ENCODE measurements around the gene ZKSCAN4. TPM values are rescaled to one million over a fixed set of nuclear protein-coding genes. Genes with fewer than 3 reads are reported as not detected.

Gene ZKSCAN4
- total and polyA plus RNA-seq, 8 donors, result under 0.01 to 6.4 (median 2.3) TPM

DNA sequence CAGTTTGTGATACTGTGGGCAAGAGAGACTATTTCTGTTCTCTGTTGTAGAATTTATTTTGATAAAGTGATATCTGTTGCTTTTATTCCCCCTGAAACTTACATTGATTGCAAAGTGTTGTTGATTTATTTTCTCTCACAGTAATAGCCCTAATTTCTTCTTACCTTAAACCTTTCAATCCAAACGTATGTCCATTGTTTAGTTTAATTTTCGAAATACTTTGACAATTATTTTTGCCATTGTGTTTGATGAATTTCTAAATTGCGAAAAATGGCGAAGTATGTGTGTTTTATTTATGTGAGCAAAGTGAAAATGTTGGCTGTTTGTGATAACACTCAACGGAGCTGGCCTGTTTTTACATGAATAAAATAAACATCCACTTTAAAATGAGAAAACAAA is 14.5 kb upstream of the ZKSCAN4 start:
- Histone ChIP-seq H3K27me3 (no peaks in the 10 kb centered on the region), H3K9me3 (no peaks in the 10 kb centered on the region), H3K4me1 (peaks cover 8 to 31% (median 20%) of the 10 kb centered on the region in 4 donors), H3K4me3 (peak overlapping the region; percentile 65 to 80 (median 72)), H3K36me3 (peaks cover 0 to 3% (median 0%) of the 10 kb centered on the region in 4 donors), H3K27ac (peak overlapping the region in 4 of 5 donors; percentile 72 to 91 (median 86))
- intact Hi-C loops (cut with DNase I; ENCODE audit: low total_unique reads), result no loop called here
- WGBS, 5 donors, result 4 to 11% (median 6%) methylated on average over 5 of the region's 5 CpGs
- TF ChIP-seq EP300 (IDR thresholded peaks at IDR 0.05) (no peak), POLR2AphosphoS5 (IDR thresholded peaks at IDR 0.05) (no peak), POLR2A (IDR thresholded peaks at IDR 0.05) (no peak)
- TF ChIP-seq, protein P1, sequence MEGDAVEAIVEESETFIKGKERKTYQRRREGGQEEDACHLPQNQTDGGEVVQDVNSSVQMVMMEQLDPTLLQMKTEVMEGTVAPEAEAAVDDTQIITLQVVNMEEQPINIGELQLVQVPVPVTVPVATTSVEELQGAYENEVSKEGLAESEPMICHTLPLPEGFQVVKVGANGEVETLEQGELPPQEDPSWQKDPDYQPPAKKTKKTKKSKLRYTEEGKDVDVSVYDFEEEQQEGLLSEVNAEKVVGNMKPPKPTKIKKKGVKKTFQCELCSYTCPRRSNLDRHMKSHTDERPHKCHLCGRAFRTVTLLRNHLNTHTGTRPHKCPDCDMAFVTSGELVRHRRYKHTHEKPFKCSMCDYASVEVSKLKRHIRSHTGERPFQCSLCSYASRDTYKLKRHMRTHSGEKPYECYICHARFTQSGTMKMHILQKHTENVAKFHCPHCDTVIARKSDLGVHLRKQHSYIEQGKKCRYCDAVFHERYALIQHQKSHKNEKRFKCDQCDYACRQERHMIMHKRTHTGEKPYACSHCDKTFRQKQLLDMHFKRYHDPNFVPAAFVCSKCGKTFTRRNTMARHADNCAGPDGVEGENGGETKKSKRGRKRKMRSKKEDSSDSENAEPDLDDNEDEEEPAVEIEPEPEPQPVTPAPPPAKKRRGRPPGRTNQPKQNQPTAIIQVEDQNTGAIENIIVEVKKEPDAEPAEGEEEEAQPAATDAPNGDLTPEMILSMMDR (IDR thresholded peaks at IDR 0.05), result no peak
- DNase-seq, result no peak

DNA sequence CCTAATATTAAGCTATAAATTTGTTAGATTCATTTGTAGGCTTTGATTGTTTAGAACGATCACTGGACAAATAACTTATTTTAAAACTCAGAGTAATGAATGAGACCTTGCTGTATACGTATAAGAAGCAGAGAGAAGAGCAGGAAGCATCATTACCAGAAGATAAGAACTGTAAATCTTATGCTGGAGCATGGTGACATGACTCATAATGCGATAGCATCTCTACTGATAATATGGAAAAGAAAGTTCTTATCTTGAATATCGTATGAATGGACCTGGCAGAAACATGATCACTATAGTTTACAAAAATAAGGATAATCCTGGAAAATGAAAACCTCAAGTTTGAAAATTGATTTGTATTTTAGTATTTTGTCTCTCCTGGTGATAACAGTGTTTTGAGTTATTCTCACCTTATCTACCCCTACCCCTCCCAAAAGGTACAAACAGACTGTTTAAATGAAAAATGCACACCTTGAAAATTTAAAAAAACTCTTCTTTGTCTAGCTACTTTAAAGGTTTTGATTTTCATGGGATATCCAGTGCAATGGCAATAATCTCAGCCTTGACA is 12.8 kb upstream of the ZKSCAN4 start:
- peaks cover 8 to 31% (median 20%) of the 10 kb centered on the region in 4 donors for H3K4me1 ChIP-seq
- no peaks in the 10 kb centered on the region for H3K27me3 ChIP-seq
- intact Hi-C loops (cut with DNase I; ENCODE audit: low total_unique reads), result no loop called here
- H3K4me3 ChIP-seq, result no peak overlapping the region
- 40 to 54% (median 50%) methylated on average over 4 of the region's 4 CpGs for WGBS, 5 donors
- no peak for TF ChIP-seq EP300 (IDR thresholded peaks at IDR 0.05)
- TF ChIP-seq, protein P1 (IDR thresholded peaks at IDR 0.05), result no peak
- no peak for TF ChIP-seq POLR2AphosphoS5 (IDR thresholded peaks at IDR 0.05)
- TF ChIP-seq POLR2A (IDR thresholded peaks at IDR 0.05), result no peak
- H3K36me3 ChIP-seq, result no peaks in the 10 kb centered on the region
- H3K27ac ChIP-seq, result no peak overlapping the region
- DNase-seq, result no peak
- H3K9me3 ChIP-seq, result peaks cover 0 to 15% (median 0%) of the 10 kb centered on the region in 4 donors

DNA sequence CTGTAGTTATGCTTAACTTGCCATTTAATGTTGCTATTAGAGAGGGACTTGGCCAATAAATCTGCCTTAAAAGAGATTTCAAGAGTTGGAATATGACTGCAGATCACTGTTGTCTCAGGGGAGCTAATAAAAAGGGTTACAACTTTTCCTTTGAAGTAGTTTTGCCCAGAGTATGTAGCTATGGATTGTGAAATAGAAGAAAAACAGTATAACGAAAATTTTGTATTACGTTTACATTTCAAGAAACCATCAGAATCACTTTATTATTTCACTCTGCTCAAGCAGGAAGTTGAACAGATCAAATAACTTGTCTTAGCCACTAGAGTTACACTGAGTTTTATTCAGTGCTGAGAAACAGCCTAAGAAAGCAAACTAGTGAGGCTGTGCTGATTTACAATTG is 11.9 kb upstream of the ZKSCAN4 start:
- TF ChIP-seq EP300 (IDR thresholded peaks at IDR 0.05) (no peak), POLR2A (IDR thresholded peaks at IDR 0.05) (no peak), POLR2AphosphoS5 (IDR thresholded peaks at IDR 0.05) (no peak)
- TF ChIP-seq, protein P1 (IDR thresholded peaks at IDR 0.05), result no peak
- H3K36me3 ChIP-seq, result no peaks in the 10 kb centered on the region
- H3K4me1 ChIP-seq, result peaks cover 10 to 31% (median 20%) of the 10 kb centered on the region in 4 donors
- intact Hi-C loops (cut with DNase I; ENCODE audit: low total_unique reads), result no loop called here
- H3K9me3 ChIP-seq, result peaks cover 0 to 23% (median 5%) of the 10 kb centered on the region in 4 donors
- H3K27ac ChIP-seq, result no peak overlapping the region
- no peak overlapping the region for H3K4me3 ChIP-seq
- DNase-seq, result no peak
- H3K27me3 ChIP-seq, result peaks cover 0 to 7% (median 6%) of the 10 kb centered on the region in 3 donors
- 45 to 57% (median 48%) methylated on average over 2 of the region's 2 CpGs for WGBS, 5 donors

DNA sequence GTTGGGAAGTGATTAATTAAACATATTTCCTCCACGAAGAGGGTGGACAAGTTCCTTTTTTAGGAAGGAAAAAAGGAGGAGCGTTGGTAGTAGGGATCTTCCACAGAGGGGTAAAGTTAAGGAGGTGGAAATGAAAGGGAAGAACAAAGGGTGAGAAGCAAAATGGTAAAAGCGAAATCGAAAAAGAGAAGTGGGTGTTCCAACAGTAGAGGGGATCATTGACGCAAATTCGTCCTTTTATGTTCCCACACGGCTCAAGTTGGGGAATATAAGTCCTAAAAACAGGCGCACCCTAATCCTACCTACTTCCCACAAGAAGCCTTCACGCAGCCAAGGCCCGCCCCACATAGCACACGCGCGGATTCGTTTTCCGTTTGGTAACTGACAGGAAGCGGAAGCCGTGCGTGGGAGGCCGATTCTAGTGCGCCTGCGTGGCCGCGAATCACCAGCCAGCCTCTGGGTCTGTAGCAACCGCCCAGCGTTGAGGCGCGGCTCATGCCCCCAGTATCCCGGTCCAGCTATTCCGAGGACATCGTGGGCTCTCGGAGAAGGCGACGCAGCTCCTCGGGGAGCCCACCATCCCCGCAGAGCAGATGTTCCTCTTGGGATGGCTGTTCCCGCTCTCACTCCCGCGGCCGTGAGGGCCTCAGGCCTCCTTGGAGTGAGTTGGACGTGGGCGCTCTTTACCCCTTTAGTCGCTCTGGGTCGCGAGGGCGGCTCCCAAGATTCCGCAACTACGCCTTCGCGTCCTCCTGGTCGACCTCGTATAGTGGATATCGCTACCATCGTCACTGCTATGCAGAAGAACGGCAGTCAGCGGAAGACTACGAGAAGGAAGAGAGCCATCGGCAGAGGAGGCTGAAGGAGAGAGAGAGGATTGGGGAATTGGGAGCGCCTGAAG is 7.1 kb upstream of the ZKSCAN4 start, which contains the start of gene NKAPL:
Gene NKAPL (plus strand): TSS at position 421 of the 901 bp plus-strand sequence. CDS start 75 bp downstream, at position 496.
- H3K27me3 ChIP-seq, result peaks cover 0 to 21% (median 8%) of the 10 kb centered on the region in 3 donors
- H3K4me3 ChIP-seq, result peak within 1 kb of the TSS; percentile 36 to 46 (median 42)
- peaks cover 0 to 23% (median 5%) of the 10 kb centered on the region in 4 donors for H3K9me3 ChIP-seq
- intact Hi-C loops (cut with DNase I; ENCODE audit: low total_unique reads), result no loop called here
- H3K27ac ChIP-seq, result peak within 1 kb of the TSS in 1 of 5 donors; percentile 21
- no peaks in the 10 kb centered on the region for H3K36me3 ChIP-seq
- WGBS, 5 donors, result 27 to 41% (median 35%) methylated on average over 43 to 58 of the region's 58 CpGs
- H3K4me1 ChIP-seq, result peaks cover 0 to 10% (median 3%) of the 10 kb centered on the region in 4 donors
- peak; percentile 65 to 90 for DNase-seq
- TF ChIP-seq POLR2AphosphoS5 (IDR thresholded peaks at IDR 0.05), result peak; percentile 12 to 66 (median 13)
- TF ChIP-seq EP300 (IDR thresholded peaks at IDR 0.05), result no peak
- TF ChIP-seq, protein P1 (IDR thresholded peaks at IDR 0.05), result no peak
- no peak for TF ChIP-seq POLR2A (IDR thresholded peaks at IDR 0.05)

Data from stomach (tissue), 9 donors.